Endothelial cell of umbilical vein (primary cell): ENCODE data around the gene ZNF91. TPM values are rescaled to one million over a fixed set of nuclear protein-coding genes. Genes with fewer than 3 reads are reported as not detected.

Experiments used
- BruUV-seq: library from RNA; stranded (reverse); fragments of 400-500 nt; replicated peaks from 2 replicates; lab custom pipeline; 2021; lab: Mats Ljungman, UMichigan
- CTCF ChIA-PET: fragments of 300-600, 350-600 bp; sonication (Branson Sonifier 250); formaldehyde crosslinking; loops from one replicate; lab custom pipeline; 2021; ENCODE audit warnings: antibody characterized with exemption, inconsistent platforms; lab: Charles Lee
- POLR2A ChIA-PET: fragments of 300-600, 350-600 bp; sonication (Branson Sonifier 250); formaldehyde crosslinking; loops from one replicate; lab custom pipeline; 2021; ENCODE audit warnings: antibody characterized with exemption, inconsistent platforms; lab: Charles Lee
- DNase-seq: peaks from one replicate; pipeline ENCODE4 v3.0.0-alpha.2; 2011; ENCODE audit warnings: low read depth, low spot score
- FAIRE-seq: peaks from 2 replicates; lab custom pipeline; 2011; peaks lifted over from hg19 to GRCh38; lab: Jason Lieb, UNC
- H2AFZ ChIP-seq: 2 replicates; pipeline ENCODE4 v1.6.0; 2012; ENCODE audit warnings: low read depth, low read length, control low read depth, inconsistent platforms
- H3K27ac ChIP-seq: 2 replicates; pipeline ENCODE4 v1.5.1; 2011; ENCODE audit warnings: low read depth, mild to moderate bottlenecking, control low read depth, low read length, moderate library complexity; ENCODE audit not compliant: insufficient read depth
- H3K27me3 ChIP-seq, 2 experiments: 2 replicates each; pipeline versions ENCODE4 v1.6.0 to v1.6.1; 2011; ENCODE audit warnings: low read length in 2 of 2, mixed read lengths in 1 of 2; ENCODE audit not compliant: control insufficient read depth in 2 of 2, insufficient read depth in 2 of 2
- H3K36me3 ChIP-seq, 2 experiments: 2 replicates in 1 of 2; 3 replicates in 1 of 2; pipeline ENCODE4 v1.5.1; 2011; ENCODE audit warnings: low read length in 2 of 2, mild to moderate bottlenecking in 1 of 2, moderate library complexity in 1 of 2; ENCODE audit not compliant: control insufficient read depth in 2 of 2, insufficient read depth in 2 of 2; ENCODE audit errors: extremely low read depth in 1 of 2
- H3K4me1 ChIP-seq: 3 replicates; pipeline ENCODE4 v1.5.1; 2011; ENCODE audit warnings: mild to moderate bottlenecking, low read length; ENCODE audit not compliant: control insufficient read depth, insufficient read depth; ENCODE audit errors: extremely low read depth
- H3K4me2 ChIP-seq: 2 replicates; pipeline ENCODE4 v1.6.1; 2011; ENCODE audit warnings: low read length, control low read depth, mixed read lengths; ENCODE audit not compliant: insufficient read depth
- H3K4me3 ChIP-seq, 3 experiments: fragments of 200-600 bp in 1 of 3; sonication (generic), shearing (Covaris generic) in 1 of 3; replicated peaks in 1 of 3; 2 replicates each; pipeline ENCODE4 v1.5.1; 2011 to 2016; ENCODE audit warnings: control low read depth in 3 of 3, low read length in 3 of 3, mild to moderate bottlenecking in 2 of 3, inconsistent platforms in 1 of 3, low read depth in 1 of 3, moderate library complexity in 1 of 3; ENCODE audit not compliant: insufficient read depth in 1 of 3
- H3K79me2 ChIP-seq: 2 replicates; pipeline ENCODE4 v1.6.0; 2012; ENCODE audit warnings: low read length, inconsistent platforms; ENCODE audit not compliant: control insufficient read depth, insufficient read depth
- H3K9ac ChIP-seq: replicated peaks from 2 replicates; pipeline ENCODE3; 2011; ENCODE audit warnings: low read length, control low read depth; ENCODE audit not compliant: insufficient read depth; ENCODE audit errors: extremely low read depth
- H3K9me1 ChIP-seq: replicated peaks from 3 replicates; pipeline ENCODE4 v1.6.0; 2011; ENCODE audit warnings: mild to moderate bottlenecking, low read length; ENCODE audit not compliant: control insufficient read depth, insufficient read depth; ENCODE audit errors: extremely low read depth
- H3K9me3 ChIP-seq: replicated peaks from 2 replicates; pipeline ENCODE4 v1.5.1; 2012; ENCODE audit warnings: low read length, inconsistent platforms; ENCODE audit not compliant: control insufficient read depth, insufficient read depth
- H4K20me1 ChIP-seq: replicated peaks from 2 replicates; pipeline ENCODE3; 2011; ENCODE audit warnings: mild to moderate bottlenecking, low read length; ENCODE audit not compliant: control insufficient read depth, insufficient read depth; ENCODE audit errors: extremely low read depth
- CTCF ChIP-seq, 2 donors: IDR thresholded peaks; 1 replicate in 1 of 2; 2 replicates in 1 of 2; pipeline ENCODE4 v1.5.1; 2011; ENCODE audit warnings: low read length in 2 of 2, mild to moderate bottlenecking in 2 of 2, moderate library complexity in 2 of 2, control low read depth in 1 of 2, inconsistent platforms in 1 of 2, low read depth in 1 of 2; ENCODE audit not compliant: insufficient read depth in 1 of 2; ENCODE audit errors: extremely low read depth in 1 of 2
- EZH2 ChIP-seq: IDR thresholded peaks from 2 replicates; pipeline ENCODE4 v1.6.1; 2012; ENCODE audit warnings: borderline replicate concordance, low read depth, mild to moderate bottlenecking, moderate library complexity, low read length, inconsistent platforms; ENCODE audit not compliant: severe bottlenecking
- FOS ChIP-seq: IDR thresholded peaks from 2 replicates; pipeline ENCODE4 v1.6.1; 2011; ENCODE audit warnings: mild to moderate bottlenecking, low read length, moderate library complexity, borderline replicate concordance; ENCODE audit not compliant: insufficient read depth
- GATA2 ChIP-seq: IDR thresholded peaks from 2 replicates; pipeline ENCODE4 v1.7.0; 2011; ENCODE audit warnings: low read depth, mild to moderate bottlenecking, moderate library complexity, mixed read lengths, low read length; ENCODE audit not compliant: insufficient read length, insufficient read depth
- JUN ChIP-seq: IDR thresholded peaks from 2 replicates; pipeline ENCODE4 v1.6.1; 2011; ENCODE audit warnings: borderline replicate concordance, low read depth; ENCODE audit not compliant: insufficient read length, insufficient read depth
- MAX ChIP-seq: IDR thresholded peaks from 2 replicates; pipeline ENCODE4 v1.6.1; 2011; ENCODE audit not compliant: insufficient read depth, insufficient read length
- MYC ChIP-seq: IDR thresholded peaks from one replicate; pipeline ENCODE4 v1.6.1; 2011; ENCODE audit warnings: mild to moderate bottlenecking, low read depth, low read length
- POLR2A ChIP-seq: IDR thresholded peaks from 2 replicates; pipeline ENCODE4 v1.6.1; 2012; ENCODE audit warnings: low read depth, mild to moderate bottlenecking, control low read depth, low read length
- POLR2AphosphoS5 ChIP-seq: IDR thresholded peaks from 2 replicates; pipeline ENCODE4 v1.6.1; 2012; ENCODE audit warnings: low read depth, mild to moderate bottlenecking, control low read depth, low read length, moderate library complexity; ENCODE audit not compliant: insufficient read depth
- dilution Hi-C: fragments of 300-500 bp; cut with MboI; formaldehyde crosslinking; loops from one replicate; pipeline ENCODE4 v1.15.0; 2019; ENCODE audit warnings: low sequenced_read_pairs; ENCODE audit not compliant: extremely low pct_ligation_motif_present
- intact Hi-C: fragments of 100-400 bp; cut with micrococcal nuclease; formaldehyde crosslinking; loops from one replicate; pipeline ENCODE4 v1.10.0; 2022
- polyA plus RNA-seq, 4 experiments: library from polyadenylated mRNA; depleted of rRNA in 3 of 4; stranded (reverse) in 3 of 4; unstranded in 1 of 4; fragments of >200 nt; gene quantifications; 2 replicates each; pipeline versions ENCODE4 v1.2.1 to v1.2.3, GENCODE V29; 2011 to 2012; ENCODE audit warnings: missing spikeins in 1 of 4
- total RNA-seq: library from RNA; stranded (reverse); gene quantifications from 2 replicates; pipeline ENCODE4 v1.2.3, GENCODE V29; 2021

Gene ZNF91
- total and polyA plus RNA-seq, 2 donors (not counting 3 experiments of a cell fraction or from before 2014, with no cell fraction given) = 9.6 to 17.0 TPM

GRCh38 chr19:23440791-23441190 lies 45.5 kb upstream of the ZNF91 start:
- ChIA-PET CTCF (no interaction called here), POLR2A (no interaction called here)
- Histone ChIP-seq H3K9me3 (peaks cover 4% of the 10 kb centered on the region), H3K27ac (no peak overlapping the region), H3K36me3 (no peaks in the 10 kb centered on the region), H3K4me3 (no peak overlapping the region), H3K9ac (no peak overlapping the region), H2AFZ (no peak overlapping the region), H3K79me2 (no peaks in the 10 kb centered on the region), H3K4me1 (no peaks in the 10 kb centered on the region), H3K27me3 (no peaks in the 10 kb centered on the region), H4K20me1 (no peaks in the 10 kb centered on the region), H3K4me2 (no peak overlapping the region), H3K9me1 (no peaks in the 10 kb centered on the region)
- dilution Hi-C loops (no loop called here), intact Hi-C loops (no loop called here)
- TF ChIP-seq CTCF (IDR thresholded peaks at IDR 0.05; ENCODE audit: extremely low read depth in 1 of 2, insufficient read depth in 1 of 2, low read depth in 1 of 2, low read length in 2 of 2) (peak; percentile 16 to 27), FOS (no peak)
- BruUV-seq = no TSS peak
- FAIRE-seq (no peak), DNase-seq (no peak)

GRCh38 chr19:23440207-23440606 lies 44.9 kb upstream of the ZNF91 start:
- no peaks in the 10 kb centered on the region for H4K20me1 ChIP-seq
- TF ChIP-seq POLR2A (no peak), GATA2 (no peak), MYC (no peak), CTCF (IDR thresholded peaks at IDR 0.05; ENCODE audit: extremely low read depth in 1 of 2, insufficient read depth in 1 of 2, low read depth in 1 of 2, low read length in 2 of 2) (no peak), JUN (no peak), EZH2 (no peak), FOS (no peak), POLR2AphosphoS5 (no peak), MAX (no peak)
- ChIA-PET CTCF (no interaction called here), POLR2A (no interaction called here)
- peaks cover 4% of the 10 kb centered on the region for H3K9me3 ChIP-seq
- H3K27me3 ChIP-seq = no peaks in the 10 kb centered on the region
- no TSS peak for BruUV-seq
- DNase-seq (no peak), FAIRE-seq (no peak)
- H3K9ac ChIP-seq = no peak overlapping the region
- dilution Hi-C loops = no loop called here
- no peaks in the 10 kb centered on the region for H3K36me3 ChIP-seq
- H2AFZ ChIP-seq = no peak overlapping the region
- H3K4me2 ChIP-seq = no peak overlapping the region
- no peak overlapping the region for H3K27ac ChIP-seq
- H3K4me3 ChIP-seq = no peak overlapping the region
- H3K4me1 ChIP-seq = no peaks in the 10 kb centered on the region
- no peaks in the 10 kb centered on the region for H3K79me2 ChIP-seq
- no peaks in the 10 kb centered on the region for H3K9me1 ChIP-seq
- intact Hi-C loops = no loop called here
